Upper lobe of right lung (tissue), 1 donor: ENCODE data around the gene WDR1. TPM values are rescaled to one million over a fixed set of nuclear protein-coding genes. Genes with fewer than 3 reads are reported as not detected.

ENCODE experiments used
- ATAC-seq: fragments of 200-7000 bp; cut with Tn5 transposase; one replicate; pipeline ENCODE4 v1.9.1; 2020; ENCODE audit warnings: mild to moderate bottlenecking, moderate library complexity
- DNase-seq: peaks from one replicate; pipeline ENCODE4 v3.0.0-alpha.2; 2020
- H3K27ac ChIP-seq: fragments of 200-600 bp; one replicate; pipeline ENCODE4 v1.8.0; 2022
- H3K27me3 ChIP-seq: fragments of 200-600 bp; one replicate; pipeline ENCODE4 v1.8.0; 2022; ENCODE audit warnings: mild to moderate bottlenecking
- H3K36me3 ChIP-seq: fragments of 200-600 bp; one replicate; pipeline ENCODE4 v1.8.0; 2022
- H3K4me1 ChIP-seq: fragments of 200-600 bp; one replicate; pipeline ENCODE4 v1.8.0; 2022
- H3K4me3 ChIP-seq: fragments of 200-600 bp; one replicate; pipeline ENCODE4 v1.8.0; 2022; ENCODE audit warnings: mild to moderate bottlenecking
- H3K9me3 ChIP-seq: fragments of 200-600 bp; one replicate; pipeline ENCODE4 v1.8.0; 2022
- intact Hi-C: fragments of 100-400 bp; cut with DNase I; formaldehyde crosslinking; loops from one replicate; pipeline ENCODE4 v1.11.0; 2022
- total RNA-seq: library from RNA; stranded (reverse); fragmentation: NEBNext Ultra II Directional; extraction: Animal tissue kit (Norgen Biotek cat#: 25700); gene quantifications from one replicate; pipeline ENCODE4 v1.2.1, GENCODE V29; 2021
- TF ChIP-seq, protein P1 (sequence below): fragments of 200-600 bp; IDR thresholded peaks from one replicate; pipeline ENCODE4 v1.8.0; 2022; ENCODE audit warnings: antibody characterized with exemption
- donor health status: DM: no; HTN: yes; CAD: no; lungs with severe emphysema.

Gene WDR1
- total RNA-seq, 1 donor from 2014 or later = 234 TPM

DNA sequence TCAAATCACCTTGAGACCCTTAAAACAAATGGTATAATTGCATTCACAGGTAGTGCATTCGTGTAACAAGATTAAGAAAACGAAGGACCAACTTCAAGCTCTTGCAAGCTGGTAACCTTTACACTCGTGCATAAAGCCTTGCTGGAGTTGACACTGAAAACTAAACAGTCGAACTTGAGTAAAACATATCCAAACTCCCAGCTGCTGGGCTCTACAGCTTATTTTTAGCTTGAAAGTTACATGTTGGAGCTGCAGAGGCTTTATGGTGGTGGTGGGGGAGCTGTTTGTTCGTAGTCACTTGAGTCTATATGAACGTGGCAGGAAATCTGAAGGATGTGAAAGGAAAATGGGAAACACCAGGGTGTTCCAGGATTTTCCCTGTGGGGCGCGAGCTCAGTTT lies 2.7 kb upstream of the WDR1 start:
- intact Hi-C loops = no loop called here
- ATAC-seq (no peak), DNase-seq (no peak)
- no peaks in the 10 kb centered on the region for H3K27me3 ChIP-seq
- H3K9me3 ChIP-seq = no peaks in the 10 kb centered on the region
- H3K36me3 ChIP-seq = peaks cover 16% of the 10 kb centered on the region
- TF ChIP-seq, protein P1, sequence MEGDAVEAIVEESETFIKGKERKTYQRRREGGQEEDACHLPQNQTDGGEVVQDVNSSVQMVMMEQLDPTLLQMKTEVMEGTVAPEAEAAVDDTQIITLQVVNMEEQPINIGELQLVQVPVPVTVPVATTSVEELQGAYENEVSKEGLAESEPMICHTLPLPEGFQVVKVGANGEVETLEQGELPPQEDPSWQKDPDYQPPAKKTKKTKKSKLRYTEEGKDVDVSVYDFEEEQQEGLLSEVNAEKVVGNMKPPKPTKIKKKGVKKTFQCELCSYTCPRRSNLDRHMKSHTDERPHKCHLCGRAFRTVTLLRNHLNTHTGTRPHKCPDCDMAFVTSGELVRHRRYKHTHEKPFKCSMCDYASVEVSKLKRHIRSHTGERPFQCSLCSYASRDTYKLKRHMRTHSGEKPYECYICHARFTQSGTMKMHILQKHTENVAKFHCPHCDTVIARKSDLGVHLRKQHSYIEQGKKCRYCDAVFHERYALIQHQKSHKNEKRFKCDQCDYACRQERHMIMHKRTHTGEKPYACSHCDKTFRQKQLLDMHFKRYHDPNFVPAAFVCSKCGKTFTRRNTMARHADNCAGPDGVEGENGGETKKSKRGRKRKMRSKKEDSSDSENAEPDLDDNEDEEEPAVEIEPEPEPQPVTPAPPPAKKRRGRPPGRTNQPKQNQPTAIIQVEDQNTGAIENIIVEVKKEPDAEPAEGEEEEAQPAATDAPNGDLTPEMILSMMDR = no peak
- peaks cover 45% of the 10 kb centered on the region for H3K4me1 ChIP-seq
- no peak overlapping the region for H3K4me3 ChIP-seq
- no peak overlapping the region for H3K27ac ChIP-seq

DNA sequence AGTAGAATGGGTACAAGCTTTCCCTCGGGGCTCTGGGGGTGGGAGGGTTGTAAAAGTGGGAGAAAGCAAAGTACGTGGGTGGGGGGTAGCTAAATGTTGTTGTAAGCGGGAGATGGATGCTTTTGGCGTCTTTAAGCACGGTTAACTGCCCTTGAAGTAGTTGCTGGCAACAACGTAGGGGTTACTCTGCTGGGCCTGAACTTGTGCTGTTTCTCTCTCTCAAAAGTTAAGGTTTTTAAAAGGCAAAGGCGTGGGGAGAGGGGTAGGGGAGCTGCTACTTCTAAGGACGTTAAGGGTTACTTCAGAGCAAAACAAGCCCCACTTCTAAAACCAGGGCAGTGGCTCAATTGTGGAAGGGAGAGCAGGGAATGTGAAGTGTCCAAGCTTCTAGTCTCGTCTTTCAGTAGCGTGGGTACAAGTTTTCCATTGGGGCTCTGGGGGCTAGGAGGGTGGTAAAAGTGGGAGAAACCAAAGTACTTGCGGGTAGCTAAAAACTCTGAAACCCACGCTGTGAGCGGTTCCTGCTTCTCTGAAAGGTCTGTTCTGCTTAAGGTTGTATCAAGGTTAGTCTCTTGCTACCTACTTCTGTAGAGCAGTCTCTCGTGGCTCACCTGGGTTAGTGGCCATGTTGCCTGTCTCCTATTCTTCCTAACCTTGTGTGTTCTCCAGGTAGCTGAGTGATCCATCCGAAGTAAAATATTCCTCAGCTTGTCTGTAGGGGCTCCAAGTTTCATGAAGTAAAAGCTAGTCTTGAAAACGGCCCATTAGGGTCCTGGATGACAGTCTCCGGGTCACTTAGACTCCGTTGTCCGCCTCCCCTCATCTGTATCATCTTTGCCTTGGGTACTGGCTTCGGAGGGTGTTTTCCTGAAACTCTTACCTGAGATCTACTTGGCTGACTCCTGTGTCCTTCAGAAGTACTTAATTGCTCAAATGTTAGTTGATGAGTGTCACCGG lies 1.7 kb upstream of the WDR1 start:
- H3K4me3 ChIP-seq = no peak overlapping the region
- TF ChIP-seq, protein P1 = no peak
- DNase-seq (no peak), ATAC-seq (no peak)
- peaks cover 45% of the 10 kb centered on the region for H3K4me1 ChIP-seq
- intact Hi-C loops = no loop called here
- peaks cover 25% of the 10 kb centered on the region for H3K36me3 ChIP-seq
- H3K9me3 ChIP-seq = no peaks in the 10 kb centered on the region
- H3K27me3 ChIP-seq = no peaks in the 10 kb centered on the region
- H3K27ac ChIP-seq = peak overlapping the region; percentile 98

DNA sequence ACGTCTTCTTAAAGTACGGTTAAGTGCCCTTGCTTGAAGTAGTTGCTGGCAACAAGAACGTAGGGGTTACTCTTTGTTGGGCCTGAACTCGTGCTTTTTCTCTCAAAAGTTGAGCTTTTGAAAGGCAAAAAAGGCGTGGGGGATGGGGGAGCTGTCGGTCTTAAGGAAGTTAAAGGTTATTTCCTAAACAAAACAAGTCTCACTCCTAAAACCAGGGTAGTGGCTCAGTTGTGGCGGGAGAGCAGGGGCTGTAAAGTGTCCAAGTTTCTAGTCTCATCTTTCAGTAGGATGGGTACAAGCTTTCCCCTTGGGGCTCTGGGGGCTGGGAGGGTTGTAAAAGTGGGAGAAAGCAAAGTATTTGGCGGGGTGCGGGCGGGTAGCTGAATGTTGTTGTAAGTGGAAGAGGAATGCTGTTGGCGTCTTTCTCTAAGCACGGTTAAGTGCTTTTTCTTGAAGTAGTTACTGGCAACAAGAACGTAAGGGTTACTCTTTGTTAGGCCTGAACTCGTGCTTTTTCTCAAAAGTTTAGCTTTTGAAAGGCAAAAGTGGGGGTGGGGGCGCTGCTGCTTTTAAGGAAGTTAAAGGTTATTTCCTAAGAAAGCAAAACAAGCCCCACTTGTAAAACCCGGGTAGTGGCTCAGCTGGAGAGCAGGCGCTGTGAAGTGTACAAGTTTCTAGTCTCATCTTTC lies 904 bp upstream of the WDR1 start:
- intact Hi-C loops = no loop called here
- H3K4me1 ChIP-seq = peaks cover 46% of the 10 kb centered on the region

DNA sequence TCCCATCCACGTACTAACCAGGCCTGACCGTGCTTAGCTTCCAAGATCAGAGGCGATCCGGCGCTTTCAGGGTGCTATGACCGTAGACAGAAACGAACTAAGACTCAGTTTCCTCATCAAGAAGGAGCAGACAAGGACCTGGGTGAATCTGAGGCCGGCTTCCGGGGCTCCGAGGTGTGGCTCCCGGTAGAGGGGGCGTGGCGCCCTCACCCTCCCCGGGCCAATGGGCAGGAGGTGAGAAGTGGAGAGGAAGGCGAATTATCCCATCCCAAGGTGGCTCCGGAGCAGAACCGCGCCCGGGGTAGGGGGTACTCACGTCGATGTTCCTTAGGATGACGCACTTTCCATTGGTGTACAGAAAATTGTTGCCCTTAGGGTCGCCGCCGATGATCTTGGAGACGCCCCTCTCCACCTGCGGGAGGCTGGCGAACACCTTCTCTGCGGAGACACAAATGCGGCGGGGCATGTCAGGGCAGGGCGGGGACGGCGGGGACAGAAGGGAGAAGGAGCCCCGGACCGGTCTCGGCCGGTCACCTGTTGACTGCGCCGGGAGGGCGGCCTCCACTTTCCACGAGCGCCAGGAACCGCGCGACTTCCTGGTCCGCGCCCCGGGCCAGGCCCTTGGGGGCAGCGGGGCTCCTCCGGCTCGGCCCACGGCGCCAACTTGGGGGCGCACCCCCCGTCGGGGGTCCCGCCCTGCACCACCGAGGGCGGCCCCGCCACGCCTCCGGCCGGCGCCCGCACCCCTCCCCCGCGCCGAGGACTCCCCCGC lies 616 bp downstream of the WDR1 start:
- TF ChIP-seq, protein P1 = no peak
- ATAC-seq (peak; percentile 40), DNase-seq (peak; percentile 85)
- peak overlapping the region; percentile 85 for H3K4me3 ChIP-seq
- no peaks in the 10 kb centered on the region for H3K9me3 ChIP-seq
- intact Hi-C loops = no loop called here
- H3K4me1 ChIP-seq = peaks cover 59% of the 10 kb centered on the region
- no peaks in the 10 kb centered on the region for H3K27me3 ChIP-seq
- H3K27ac ChIP-seq = peak overlapping the region; percentile 98
- peaks cover 47% of the 10 kb centered on the region for H3K36me3 ChIP-seq

More for the DNA sequence above, 904 bp upstream of the WDR1 start:
- Histone ChIP-seq H3K27ac (peak overlapping the region; percentile 98), H3K9me3 (no peaks in the 10 kb centered on the region), H3K36me3 (peaks cover 33% of the 10 kb centered on the region), H3K27me3 (no peaks in the 10 kb centered on the region), H3K4me3 (peak overlapping the region; percentile 85)
- TF ChIP-seq, protein P1 = no peak
- DNase-seq (no peak), ATAC-seq (peak; percentile 0)

DNA sequence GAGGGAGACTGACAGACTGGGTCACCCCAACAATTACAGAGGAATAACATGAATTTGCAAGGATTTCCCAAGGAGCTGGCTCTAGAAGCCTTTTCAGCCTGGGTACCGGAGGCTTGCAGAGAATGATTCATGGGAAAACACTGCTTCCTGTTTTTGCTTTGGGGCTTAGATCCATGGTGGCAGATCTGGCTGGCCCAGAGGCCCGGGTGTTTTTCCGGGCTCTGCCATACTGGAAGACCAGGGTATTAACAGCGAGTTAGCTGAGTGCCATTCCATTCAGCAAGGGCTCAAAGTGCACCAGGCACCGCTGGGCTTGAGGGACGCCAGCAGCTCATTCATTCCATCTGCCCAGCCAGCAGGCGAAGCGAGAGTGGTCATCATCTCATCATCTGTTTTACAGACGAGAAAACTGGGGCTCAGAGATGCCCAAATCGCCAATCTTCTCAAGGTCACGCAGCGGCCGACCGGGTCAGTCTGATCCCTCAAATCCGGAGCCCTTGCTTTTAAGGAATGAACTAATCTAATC lies 1.3 kb downstream of the WDR1 start:
- Histone ChIP-seq H3K27me3 (no peaks in the 10 kb centered on the region), H3K36me3 (peaks cover 54% of the 10 kb centered on the region), H3K4me1 (peaks cover 61% of the 10 kb centered on the region), H3K9me3 (no peaks in the 10 kb centered on the region), H3K27ac (peak overlapping the region; percentile 98), H3K4me3 (peak overlapping the region; percentile 85)
- intact Hi-C loops = no loop called here
- no peak for DNase-seq
- TF ChIP-seq, protein P1 = no peak
- ATAC-seq = no peak
